Stomach (tissue), 4 donors: ENCODE measurements around the gene STK32A.

Experiments used
- CTCF ChIP-seq, 7 experiments: fragments of 450-650 bp in 4 of 7; fragments of 200-600 bp in 3 of 7; sonication (generic) in 3 of 7; IDR thresholded peaks; one replicate each; pipeline ENCODE4 v1.5.1; 2016 to 2019; ENCODE audit warnings: antibody characterized with exemption in 7 of 7, control low read depth in 2 of 7, mild to moderate bottlenecking in 1 of 7
- EP300 ChIP-seq: sonication (generic); formaldehyde crosslinking; IDR thresholded peaks from one replicate; pipeline ENCODE4 v1.6.1; 2017; ENCODE audit warnings: antibody characterized with exemption
- POLR2A ChIP-seq, 4 donors: fragments of 450-650 bp; IDR thresholded peaks; one replicate each; pipeline ENCODE4 v1.6.1; 2016; ENCODE audit warnings: antibody characterized with exemption in 4 of 4, control low read depth in 2 of 4, mild to moderate bottlenecking in 1 of 4, moderate library complexity in 1 of 4
- POLR2AphosphoS5 ChIP-seq, 3 donors: sonication (generic); formaldehyde crosslinking; IDR thresholded peaks; one replicate each; pipeline ENCODE4 v1.6.1; 2016; ENCODE audit warnings: antibody characterized with exemption in 3 of 3

- TF ChIP-seq CTCF (IDR thresholded peaks at IDR 0.05) (peak in 5 of 7 experiments; percentile 72 to 92 (median 87)), POLR2AphosphoS5 (IDR thresholded peaks at IDR 0.05) (no peak), EP300 (no peak), POLR2A (IDR thresholded peaks at IDR 0.05) (no peak)
These were observed 46.4 kb upstream of the STK32A start for GRCh38 chr5:147188200-147189108.
